OCI-LY1 (cell line): ENCODE data around the gene HDAC1.

Source experiments
- H2AFZ ChIP-seq: fragments of 200-600 bp; sonication (generic), shearing (Covaris generic); 2 replicates; pipeline ENCODE4 v1.6.0; 2014; ENCODE audit warnings: antibody characterized with exemption, mild to moderate bottlenecking, low read length
- H3F3A ChIP-seq: fragments of 200-600 bp; sonication (generic), shearing (Covaris generic); 2 replicates; pipeline ENCODE4 v1.6.0; 2014; ENCODE audit warnings: mild to moderate bottlenecking, antibody characterized with exemption, low read length, moderate library complexity; ENCODE audit not compliant: insufficient read depth
- H3K27ac ChIP-seq: fragments of 200-600 bp; sonication (generic); 2 replicates; pipeline ENCODE4 v1.5.1; 2014; ENCODE audit warnings: low read length, mixed run types, mild to moderate bottlenecking, low read depth; ENCODE audit not compliant: poor library complexity, severe bottlenecking
- H3K27me3 ChIP-seq: fragments of 200-600 bp; sonication (generic); 2 replicates; pipeline ENCODE4 v1.6.0; 2014; ENCODE audit warnings: antibody characterized with exemption, mild to moderate bottlenecking, low read length, moderate library complexity; ENCODE audit not compliant: insufficient read depth
- H3K36me3 ChIP-seq: fragments of 200-600 bp; sonication (generic); 2 replicates; pipeline ENCODE4 v1.6.1; 2014; ENCODE audit warnings: mild to moderate bottlenecking, antibody characterized with exemption, low read length, moderate library complexity, mixed read lengths; ENCODE audit not compliant: insufficient read depth
- H3K4me1 ChIP-seq: fragments of 200-600 bp; sonication (generic); 2 replicates; pipeline ENCODE4 v1.5.1; 2014; ENCODE audit warnings: mild to moderate bottlenecking, low read length, moderate library complexity; ENCODE audit not compliant: insufficient read depth, severe bottlenecking
- H3K4me2 ChIP-seq: fragments of 200-600 bp; sonication (generic), shearing (Covaris generic); 2 replicates; pipeline ENCODE4 v1.6.1; 2014; ENCODE audit warnings: low read length
- H3K4me3 ChIP-seq: fragments of 200-600 bp; sonication (generic); 2 replicates; pipeline ENCODE4 v1.5.1; 2014; ENCODE audit warnings: low read length, low read depth, mild to moderate bottlenecking, mixed read lengths; ENCODE audit not compliant: poor library complexity, severe bottlenecking
- H3K79me2 ChIP-seq: fragments of 200-600 bp; shearing (Covaris generic); 2 replicates; pipeline ENCODE4 v1.6.1; 2016; ENCODE audit warnings: mixed run types, low read length, mixed read lengths; ENCODE audit not compliant: insufficient read depth
- H3K9ac ChIP-seq: fragments of 200-600 bp; sonication (generic), shearing (Covaris generic); 2 replicates; pipeline ENCODE4 v1.6.1; 2014; ENCODE audit warnings: mild to moderate bottlenecking, low read length, mixed read lengths
- H3K9me2 ChIP-seq: fragments of 200-600 bp; sonication (generic), shearing (Covaris generic); 2 replicates; pipeline ENCODE4 v1.6.1; 2014; ENCODE audit warnings: low read depth, mild to moderate bottlenecking, low read length, mixed read lengths
- H3K9me3 ChIP-seq: fragments of 200-600 bp; shearing (Covaris generic); 2 replicates; pipeline ENCODE4 v1.6.1; 2014; ENCODE audit warnings: low read length, mixed read lengths
- H4K20me1 ChIP-seq: fragments of 200-600 bp; sonication (generic), shearing (Covaris generic); 2 replicates; pipeline ENCODE4 v1.6.0; 2016; ENCODE audit warnings: mild to moderate bottlenecking, low read length; ENCODE audit not compliant: insufficient read depth
- CTCF ChIP-seq: fragments of 200-600 bp; sonication (generic), shearing (Covaris generic); IDR thresholded peaks from 2 replicates; pipeline ENCODE4 v1.5.1; 2017; ENCODE audit warnings: mild to moderate bottlenecking, antibody characterized with exemption, low read length, moderate library complexity, mixed read lengths
- EZH2 ChIP-seq: fragments of 200-600 bp; sonication (generic), shearing (Covaris generic); IDR thresholded peaks from 2 replicates; pipeline ENCODE4 v1.8.0; 2017; ENCODE audit warnings: borderline replicate concordance, mixed run types, mild to moderate bottlenecking, antibody characterized with exemption, low read length, moderate library complexity, mixed read lengths

HDAC1 gene

GRCh38 chr1:32364836-32365235, 73.0 kb downstream of the HDAC1 start:
- no peaks in the 10 kb centered on the region for H3K27me3 ChIP-seq
- H4K20me1 ChIP-seq = no peaks in the 10 kb centered on the region
- H3K9me3 ChIP-seq = no peaks in the 10 kb centered on the region
- TF ChIP-seq EZH2 (no peak), CTCF (no peak)
- H3K4me1 ChIP-seq = peaks cover 11% of the 10 kb centered on the region
- no peak overlapping the region for H3K9ac ChIP-seq
- no peak overlapping the region for H3K27ac ChIP-seq
- H3K36me3 ChIP-seq = peaks cover 47% of the 10 kb centered on the region
- H3F3A ChIP-seq = no peaks in the 10 kb centered on the region
- no peak overlapping the region for H3K4me2 ChIP-seq
- H3K9me2 ChIP-seq = no peaks in the 10 kb centered on the region
- no peaks in the 10 kb centered on the region for H3K79me2 ChIP-seq
- no peak overlapping the region for H3K4me3 ChIP-seq
- H2AFZ ChIP-seq = no peak overlapping the region

- Histone ChIP-seq H3K79me2 (no peaks in the 10 kb centered on the region), H3K4me2 (no peak overlapping the region), H2AFZ (no peak overlapping the region)
These were observed 73.6 kb downstream of the HDAC1 start for GRCh38 chr1:32365445-32365844.

GRCh38 chr1:32367912-32368635, 76.2 kb downstream of the HDAC1 start:
- no peaks in the 10 kb centered on the region for H3K9me2 ChIP-seq
- TF ChIP-seq EZH2 = no peak
- TF ChIP-seq CTCF = no peak
- H2AFZ ChIP-seq = no peak overlapping the region
- H3K4me2 ChIP-seq = no peak overlapping the region
- H3K27me3 ChIP-seq = no peaks in the 10 kb centered on the region
- no peaks in the 10 kb centered on the region for H3F3A ChIP-seq
- peaks cover 61% of the 10 kb centered on the region for H3K36me3 ChIP-seq
- no peak overlapping the region for H3K4me3 ChIP-seq
- no peaks in the 10 kb centered on the region for H3K79me2 ChIP-seq
- no peaks in the 10 kb centered on the region for H3K9me3 ChIP-seq
- no peak overlapping the region for H3K27ac ChIP-seq
- H3K9ac ChIP-seq = no peak overlapping the region
- H4K20me1 ChIP-seq = no peaks in the 10 kb centered on the region
- no peaks in the 10 kb centered on the region for H3K4me1 ChIP-seq

More at GRCh38 chr1:32365445-32365844, 73.6 kb downstream of the HDAC1 start:
- H3K9ac ChIP-seq = no peak overlapping the region
- no peaks in the 10 kb centered on the region for H3F3A ChIP-seq
- no peak overlapping the region for H3K4me3 ChIP-seq
- H3K36me3 ChIP-seq = peaks cover 47% of the 10 kb centered on the region
- H3K27me3 ChIP-seq = no peaks in the 10 kb centered on the region
- no peak overlapping the region for H3K27ac ChIP-seq
- H3K9me3 ChIP-seq = no peaks in the 10 kb centered on the region
- TF ChIP-seq EZH2 (no peak), CTCF (no peak)
- no peaks in the 10 kb centered on the region for H3K9me2 ChIP-seq
- H4K20me1 ChIP-seq = no peaks in the 10 kb centered on the region
- H3K4me1 ChIP-seq = peaks cover 6% of the 10 kb centered on the region
